GM12801 (cell line): ENCODE measurements around the gene TMEM43.

Experiments used
- TF ChIP-seq, protein P1 (sequence below): IDR thresholded peaks from one replicate; pipeline ENCODE4 v1.5.1; 2011; ENCODE audit warnings: control low read depth; ENCODE audit not compliant: insufficient read length; ENCODE audit errors: extremely low read depth

The TMEM43 gene

DNA sequence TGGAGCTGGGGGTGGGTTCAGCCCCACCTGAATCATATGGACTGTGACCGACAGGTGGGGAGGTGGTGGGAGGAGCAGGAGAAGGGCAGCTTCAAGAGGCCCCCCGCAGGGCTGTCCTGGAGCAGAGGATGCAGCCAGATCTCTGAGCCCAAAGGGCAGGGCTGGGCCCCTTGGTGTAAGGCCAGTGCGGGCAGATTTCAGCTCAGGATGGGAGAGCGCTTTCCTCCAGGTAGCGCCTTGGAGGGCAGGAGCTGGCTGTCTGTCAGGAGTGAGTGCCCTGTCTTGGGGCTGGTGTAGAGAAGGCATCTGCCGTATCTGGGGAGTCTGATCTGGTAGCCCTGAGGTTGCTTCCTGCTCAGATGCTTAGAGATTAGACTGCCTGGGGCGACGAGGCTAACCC, 7.3 kb downstream of the TMEM43 start:
- TF ChIP-seq, protein P1, sequence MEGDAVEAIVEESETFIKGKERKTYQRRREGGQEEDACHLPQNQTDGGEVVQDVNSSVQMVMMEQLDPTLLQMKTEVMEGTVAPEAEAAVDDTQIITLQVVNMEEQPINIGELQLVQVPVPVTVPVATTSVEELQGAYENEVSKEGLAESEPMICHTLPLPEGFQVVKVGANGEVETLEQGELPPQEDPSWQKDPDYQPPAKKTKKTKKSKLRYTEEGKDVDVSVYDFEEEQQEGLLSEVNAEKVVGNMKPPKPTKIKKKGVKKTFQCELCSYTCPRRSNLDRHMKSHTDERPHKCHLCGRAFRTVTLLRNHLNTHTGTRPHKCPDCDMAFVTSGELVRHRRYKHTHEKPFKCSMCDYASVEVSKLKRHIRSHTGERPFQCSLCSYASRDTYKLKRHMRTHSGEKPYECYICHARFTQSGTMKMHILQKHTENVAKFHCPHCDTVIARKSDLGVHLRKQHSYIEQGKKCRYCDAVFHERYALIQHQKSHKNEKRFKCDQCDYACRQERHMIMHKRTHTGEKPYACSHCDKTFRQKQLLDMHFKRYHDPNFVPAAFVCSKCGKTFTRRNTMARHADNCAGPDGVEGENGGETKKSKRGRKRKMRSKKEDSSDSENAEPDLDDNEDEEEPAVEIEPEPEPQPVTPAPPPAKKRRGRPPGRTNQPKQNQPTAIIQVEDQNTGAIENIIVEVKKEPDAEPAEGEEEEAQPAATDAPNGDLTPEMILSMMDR = no peak

GRCh38 chr3:14132689-14133088, 7.8 kb downstream of the TMEM43 start:
- TF ChIP-seq, protein P1 = no peak

DNA sequence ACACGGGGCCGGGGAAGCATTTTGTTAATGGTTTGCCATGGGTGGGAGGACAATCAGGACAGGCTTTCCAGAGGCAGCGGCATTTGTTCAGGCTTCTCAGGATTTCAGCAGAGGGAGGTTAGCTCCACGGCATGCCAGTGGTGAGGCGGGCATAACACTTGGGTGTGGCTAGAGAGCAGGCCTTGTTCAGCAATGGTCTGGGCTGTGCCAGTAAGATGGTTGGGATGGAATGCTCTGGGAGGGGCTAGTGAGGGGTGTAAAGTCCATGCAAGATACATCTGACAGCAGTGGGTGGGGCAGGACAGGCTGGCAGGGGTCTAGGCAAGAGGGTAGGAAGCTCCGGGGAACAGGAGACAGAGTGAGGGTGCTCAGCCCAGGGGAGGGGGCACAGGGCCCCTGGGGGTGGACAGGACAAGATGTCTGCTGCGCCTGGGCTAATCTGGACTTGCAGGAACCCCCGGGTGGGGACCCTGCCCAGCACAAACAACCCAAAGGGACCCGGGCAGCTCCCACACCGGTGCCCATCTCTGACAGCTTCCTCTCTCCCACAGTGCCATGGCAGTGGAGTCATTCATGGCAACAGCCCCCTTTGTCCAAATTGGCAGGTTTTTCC, 8.4 kb downstream of the TMEM43 start:
- TF ChIP-seq, protein P1 = no peak

DNA sequence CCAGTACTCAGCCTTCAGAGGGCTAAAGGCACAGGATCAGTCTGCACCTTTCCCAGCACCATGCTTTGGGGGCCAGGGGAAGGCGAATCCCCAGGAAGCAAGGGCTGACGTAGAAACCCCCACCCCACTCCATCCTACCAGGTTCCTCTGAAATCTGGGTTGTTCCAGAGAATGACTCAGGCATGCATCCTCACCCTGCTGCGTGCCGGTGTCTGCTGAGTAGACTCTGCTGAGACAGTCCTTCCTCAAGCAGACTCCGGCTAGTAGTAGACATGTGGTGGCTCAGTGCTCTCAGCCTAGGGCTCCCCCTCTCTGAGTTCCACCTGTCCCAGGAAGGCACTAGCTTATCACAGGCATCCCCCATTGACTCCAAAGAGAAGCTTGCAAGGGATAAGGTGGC, 9.0 kb downstream of the TMEM43 start:
- TF ChIP-seq, protein P1 = no peak

GRCh38 chr3:14134291-14134690, 9.4 kb downstream of the TMEM43 start:
- TF ChIP-seq, protein P1 = no peak

- TF ChIP-seq, protein P1 = no peak
Measured at GRCh38 chr3:14135581-14135980, 10.7 kb downstream of the TMEM43 start.

GRCh38 chr3:14137004-14137403, 12.2 kb downstream of the TMEM43 start:
- TF ChIP-seq, protein P1 = no peak
